ENCODE results near the gene TSPO2.

Gene TSPO2

DNA sequence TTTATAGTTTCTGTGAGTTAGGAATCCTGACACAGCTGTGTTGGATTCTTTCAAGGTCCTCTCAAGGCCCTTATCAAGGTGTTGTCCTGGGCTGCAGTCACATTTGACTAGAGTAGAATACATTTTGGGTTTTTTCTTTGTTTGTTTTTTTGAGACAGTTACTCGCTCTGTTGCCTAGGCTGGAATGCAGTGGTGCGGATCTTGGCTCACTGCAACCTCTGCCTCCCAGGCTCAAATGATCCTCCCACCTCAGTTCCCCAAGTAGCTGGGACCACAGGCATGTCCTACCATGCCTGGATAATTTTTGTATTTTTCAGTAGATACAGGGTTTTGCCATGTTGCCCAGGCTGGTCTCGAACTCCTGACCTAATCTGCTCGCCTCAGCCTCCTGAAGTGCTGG is 46.2 kb downstream of the TSPO2 start:
- TF ChIP-seq, protein P1, sequence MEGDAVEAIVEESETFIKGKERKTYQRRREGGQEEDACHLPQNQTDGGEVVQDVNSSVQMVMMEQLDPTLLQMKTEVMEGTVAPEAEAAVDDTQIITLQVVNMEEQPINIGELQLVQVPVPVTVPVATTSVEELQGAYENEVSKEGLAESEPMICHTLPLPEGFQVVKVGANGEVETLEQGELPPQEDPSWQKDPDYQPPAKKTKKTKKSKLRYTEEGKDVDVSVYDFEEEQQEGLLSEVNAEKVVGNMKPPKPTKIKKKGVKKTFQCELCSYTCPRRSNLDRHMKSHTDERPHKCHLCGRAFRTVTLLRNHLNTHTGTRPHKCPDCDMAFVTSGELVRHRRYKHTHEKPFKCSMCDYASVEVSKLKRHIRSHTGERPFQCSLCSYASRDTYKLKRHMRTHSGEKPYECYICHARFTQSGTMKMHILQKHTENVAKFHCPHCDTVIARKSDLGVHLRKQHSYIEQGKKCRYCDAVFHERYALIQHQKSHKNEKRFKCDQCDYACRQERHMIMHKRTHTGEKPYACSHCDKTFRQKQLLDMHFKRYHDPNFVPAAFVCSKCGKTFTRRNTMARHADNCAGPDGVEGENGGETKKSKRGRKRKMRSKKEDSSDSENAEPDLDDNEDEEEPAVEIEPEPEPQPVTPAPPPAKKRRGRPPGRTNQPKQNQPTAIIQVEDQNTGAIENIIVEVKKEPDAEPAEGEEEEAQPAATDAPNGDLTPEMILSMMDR (IDR thresholded peaks at IDR 0.05), result no peak

DNA sequence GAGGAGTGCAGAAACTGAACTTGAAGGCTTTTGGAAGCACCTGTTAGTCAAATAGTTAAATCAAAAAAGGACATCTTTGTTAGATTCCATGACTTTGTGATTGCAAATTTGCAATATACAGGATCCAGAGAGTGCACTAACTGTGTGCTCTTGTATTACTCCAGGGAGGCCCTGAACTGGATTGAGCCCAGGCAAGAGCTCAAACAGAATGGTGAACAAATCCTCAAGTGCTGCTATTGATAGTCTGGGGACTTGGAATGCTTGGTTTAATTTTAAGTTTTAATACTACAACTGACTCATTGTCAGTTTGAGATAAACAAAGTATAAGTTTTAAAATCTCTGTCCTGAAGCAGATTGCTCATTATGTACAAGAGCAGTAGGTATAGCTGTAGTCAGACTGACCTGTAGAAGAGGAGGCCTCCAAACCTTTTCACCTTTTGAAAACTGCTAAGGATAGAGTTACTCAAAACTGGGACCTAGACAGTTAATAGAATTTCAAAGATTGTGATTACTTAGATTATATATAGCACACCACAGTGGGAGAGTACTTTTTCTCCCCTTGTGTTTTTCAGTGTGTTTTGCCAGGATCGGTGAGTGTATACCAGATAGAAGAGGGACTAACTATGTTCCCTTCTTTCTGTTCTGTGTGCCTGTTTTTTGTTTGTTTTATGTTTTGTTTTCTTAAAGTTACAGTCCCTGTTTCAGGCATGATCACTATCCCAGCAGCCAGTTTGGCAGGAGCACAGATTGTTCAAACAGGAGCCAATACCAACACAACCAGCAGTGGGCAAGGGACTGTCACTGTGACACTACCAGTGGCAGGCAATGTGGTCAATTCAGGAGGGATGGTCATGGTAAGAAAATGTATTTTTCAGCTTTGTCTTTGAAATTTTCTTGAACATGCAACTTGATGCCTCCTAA is 48.8 kb downstream of the TSPO2 start:
- TF ChIP-seq, protein P1 (IDR thresholded peaks at IDR 0.05), result no peak

DNA sequence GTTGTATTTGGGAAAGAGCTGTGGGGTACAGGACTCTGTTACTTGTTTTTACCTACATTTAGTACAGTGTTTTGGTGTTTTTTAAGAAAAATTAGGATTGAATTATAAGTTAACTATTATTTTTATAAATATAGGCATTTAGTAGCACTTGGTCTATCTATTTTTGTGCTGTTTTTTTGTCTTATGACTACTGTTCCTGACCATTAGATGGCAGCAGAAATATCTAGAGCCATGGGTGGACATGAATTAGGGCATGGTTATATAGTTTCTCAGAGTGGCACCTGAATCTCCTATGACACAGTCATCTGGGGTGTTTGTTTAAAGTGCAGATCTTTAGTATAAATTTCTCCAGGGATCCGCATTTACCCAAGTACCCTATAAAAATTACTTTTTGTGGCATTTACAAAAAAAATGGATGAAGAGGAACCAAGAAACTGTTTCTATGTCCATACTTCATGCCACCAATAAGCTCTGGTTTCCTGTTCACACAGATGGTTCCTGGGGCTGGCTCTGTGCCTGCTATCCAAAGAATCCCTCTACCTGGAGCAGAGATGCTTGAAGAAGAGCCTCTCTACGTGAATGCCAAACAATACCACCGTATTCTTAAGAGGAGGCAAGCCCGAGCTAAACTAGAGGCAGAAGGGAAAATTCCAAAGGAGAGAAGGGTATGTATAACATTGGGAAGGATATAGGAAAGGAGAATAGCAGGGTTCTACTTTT is 50.3 kb downstream of the TSPO2 start:
- TF ChIP-seq, protein P1 (IDR thresholded peaks at IDR 0.05), result peak; percentile 34; the same call in 1 of the 2 replicates

DNA sequence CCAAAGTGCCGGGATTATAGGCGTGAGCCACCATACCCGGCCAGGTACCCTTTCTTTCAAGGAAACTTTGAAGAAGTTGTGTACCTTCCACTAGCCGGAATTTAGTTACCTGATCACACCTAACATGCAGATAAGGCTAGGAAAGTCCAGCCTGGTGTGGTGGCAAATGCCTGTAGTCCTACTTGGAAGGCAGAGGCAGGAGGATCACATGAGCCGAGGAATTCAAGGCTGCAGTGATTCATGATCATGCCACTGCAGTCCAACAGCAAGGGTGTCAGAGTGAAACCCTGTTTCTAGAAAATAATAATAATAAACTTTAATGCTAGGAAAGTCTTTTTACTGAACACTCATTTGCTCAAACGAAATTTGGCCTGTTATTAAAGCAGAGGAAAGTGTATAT is 51.5 kb downstream of the TSPO2 start:
- TF ChIP-seq, protein P1 (IDR thresholded peaks at IDR 0.05), result no peak

Data from LNCAP (cell line).